Esophagus muscularis mucosa (tissue), 4 donors: ENCODE measurements around the gene AGO4. TPM values are rescaled to one million over a fixed set of nuclear protein-coding genes. Genes with fewer than 3 reads are reported as not detected.

ENCODE experiments used
- DNase-seq: peaks from one replicate; pipeline ENCODE4 v3.0.0-alpha.2; 2017; ENCODE audit errors: extremely low spot score
- H3K27ac ChIP-seq, 4 donors: fragments of 200-600 bp; sonication (generic); replicated peaks in 1 of 4; 1 replicate in 3 of 4; 2 replicates in 1 of 4; pipeline ENCODE4 v1.5.1; 2016 to 2019; ENCODE audit warnings: mild to moderate bottlenecking in 1 of 4
- H3K27me3 ChIP-seq, 4 donors: fragments of 200-600 bp; sonication (generic); one replicate each; pipeline versions ENCODE4 v1.5.1 to v1.6.0; 2016 to 2019
- H3K36me3 ChIP-seq, 4 donors: fragments of 200-600 bp; sonication (generic); one replicate each; pipeline ENCODE4 v1.5.1; 2016 to 2019
- H3K4me1 ChIP-seq, 4 donors: fragments of 200-600 bp; sonication (generic); one replicate each; pipeline ENCODE4 v1.5.1; 2016 to 2019
- H3K4me3 ChIP-seq, 4 donors: fragments of 200-600 bp; sonication (generic); 1 replicate in 2 of 4; 2 replicates in 2 of 4; pipeline ENCODE4 v1.5.1; 2016 to 2019; ENCODE audit warnings: mild to moderate bottlenecking in 4 of 4, moderate library complexity in 1 of 4
- H3K9me3 ChIP-seq, 4 donors: fragments of 200-600 bp; sonication (generic); 1 replicate in 3 of 4; 2 replicates in 1 of 4; pipeline ENCODE4 v1.5.1; 2016 to 2019
- EP300 ChIP-seq: sonication (generic); formaldehyde crosslinking; IDR thresholded peaks from one replicate; pipeline ENCODE4 v1.6.1; 2017; ENCODE audit warnings: antibody characterized with exemption
- POLR2A ChIP-seq: fragments of 450-650 bp; IDR thresholded peaks from one replicate; pipeline ENCODE4 v1.6.1; 2017; ENCODE audit warnings: antibody characterized with exemption, moderate library complexity, mild to moderate bottlenecking, low read depth
- POLR2AphosphoS5 ChIP-seq, 2 donors: sonication (generic); formaldehyde crosslinking; IDR thresholded peaks; one replicate each; pipeline ENCODE4 v1.6.1; 2017; ENCODE audit warnings: antibody characterized with exemption in 2 of 2
- WGBS: methylation state at CpG from one replicate; pipeline ENCODE4 v1.1.5; 2018; 5-methylcytosine and 5-hydroxymethylcytosine counted together
- intact Hi-C: fragments of 100-400 bp; cut with DNase I; formaldehyde crosslinking; loops from one replicate; pipeline ENCODE4 v1.15.1; 2023
- total RNA-seq, 4 donors: library from RNA; depleted of rRNA; stranded (reverse); fragments of >200 nt; gene quantifications; one replicate each; pipeline versions ENCODE4 v1.1.0 to v1.2.1, GENCODE V29; 2016
- TF ChIP-seq, protein P1 (sequence below), 3 experiments: fragments of 200-600 bp in 2 of 3; fragments of 450-650 bp in 1 of 3; sonication (generic) in 2 of 3; IDR thresholded peaks; one replicate each; pipeline ENCODE4 v1.5.1; 2017 to 2019; ENCODE audit warnings: antibody characterized with exemption in 3 of 3, mild to moderate bottlenecking in 2 of 3, moderate library complexity in 1 of 3

The AGO4 gene
- total RNA-seq, 4 donors from 2014 or later: 25.2 to 42.7 (median 33.0) TPM

DNA sequence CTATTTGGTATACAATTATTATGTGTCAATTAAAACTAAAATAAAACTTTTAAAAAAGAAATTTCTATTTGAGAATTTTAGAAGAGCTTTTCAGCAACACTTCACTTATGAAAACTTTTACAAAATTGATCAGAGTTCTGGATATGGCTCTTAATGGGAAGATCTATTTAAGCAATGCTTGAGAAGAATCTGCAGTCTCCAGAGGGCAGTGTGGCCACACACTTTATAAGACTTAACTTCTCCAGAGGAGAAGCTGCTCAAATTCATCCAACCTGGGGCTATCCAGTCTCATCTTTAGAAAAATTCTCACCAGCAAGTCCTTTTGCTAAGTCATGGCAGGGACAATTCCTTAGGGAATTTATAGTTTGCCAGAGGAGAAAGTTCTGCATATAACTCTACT is 50.0 kb downstream of the AGO4 start:
- Histone ChIP-seq H3K4me3 (no peak overlapping the region), H3K9me3 (no peaks in the 10 kb centered on the region), H3K27me3 (no peaks in the 10 kb centered on the region), H3K4me1 (no peaks in the 10 kb centered on the region), H3K36me3 (peaks cover 7 to 43% (median 36%) of the 10 kb centered on the region in 4 donors), H3K27ac (no peak overlapping the region)
- TF ChIP-seq POLR2AphosphoS5 (IDR thresholded peaks at IDR 0.05): no peak
- TF ChIP-seq, protein P1, sequence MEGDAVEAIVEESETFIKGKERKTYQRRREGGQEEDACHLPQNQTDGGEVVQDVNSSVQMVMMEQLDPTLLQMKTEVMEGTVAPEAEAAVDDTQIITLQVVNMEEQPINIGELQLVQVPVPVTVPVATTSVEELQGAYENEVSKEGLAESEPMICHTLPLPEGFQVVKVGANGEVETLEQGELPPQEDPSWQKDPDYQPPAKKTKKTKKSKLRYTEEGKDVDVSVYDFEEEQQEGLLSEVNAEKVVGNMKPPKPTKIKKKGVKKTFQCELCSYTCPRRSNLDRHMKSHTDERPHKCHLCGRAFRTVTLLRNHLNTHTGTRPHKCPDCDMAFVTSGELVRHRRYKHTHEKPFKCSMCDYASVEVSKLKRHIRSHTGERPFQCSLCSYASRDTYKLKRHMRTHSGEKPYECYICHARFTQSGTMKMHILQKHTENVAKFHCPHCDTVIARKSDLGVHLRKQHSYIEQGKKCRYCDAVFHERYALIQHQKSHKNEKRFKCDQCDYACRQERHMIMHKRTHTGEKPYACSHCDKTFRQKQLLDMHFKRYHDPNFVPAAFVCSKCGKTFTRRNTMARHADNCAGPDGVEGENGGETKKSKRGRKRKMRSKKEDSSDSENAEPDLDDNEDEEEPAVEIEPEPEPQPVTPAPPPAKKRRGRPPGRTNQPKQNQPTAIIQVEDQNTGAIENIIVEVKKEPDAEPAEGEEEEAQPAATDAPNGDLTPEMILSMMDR (IDR thresholded peaks at IDR 0.05): no peak
- TF ChIP-seq EP300: no peak
- TF ChIP-seq POLR2A: no peak
- DNase-seq: no peak
- intact Hi-C loops: no loop called here

DNA sequence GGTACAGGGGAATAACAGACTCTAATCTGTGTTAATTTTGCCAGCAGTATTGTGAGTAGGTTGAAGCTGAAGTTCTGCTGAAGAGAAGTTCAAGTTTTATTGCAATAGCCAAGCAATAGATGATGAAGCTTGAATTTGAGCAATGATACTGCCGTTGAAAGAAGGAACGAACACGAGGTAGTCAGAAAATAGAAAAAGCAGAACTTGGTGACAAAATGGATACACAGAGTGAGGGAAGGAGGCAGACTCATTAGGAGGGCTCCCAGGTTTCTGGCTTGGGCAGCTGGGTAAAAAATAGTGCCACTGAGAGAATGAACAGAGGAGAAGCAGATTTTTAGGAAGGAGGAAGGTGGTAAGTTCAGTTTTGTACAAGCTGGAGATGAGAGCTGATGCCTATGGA is 52.9 kb downstream of the AGO4 start:
- Histone ChIP-seq H3K27me3 (no peaks in the 10 kb centered on the region), H3K9me3 (no peaks in the 10 kb centered on the region), H3K4me1 (peaks cover 7 to 20% (median 14%) of the 10 kb centered on the region in 4 donors), H3K4me3 (no peak overlapping the region), H3K36me3 (peaks cover 0 to 17% (median 11%) of the 10 kb centered on the region in 4 donors), H3K27ac (no peak overlapping the region)
- TF ChIP-seq POLR2AphosphoS5 (IDR thresholded peaks at IDR 0.05): no peak
- no peak for TF ChIP-seq EP300
- TF ChIP-seq, protein P1 (IDR thresholded peaks at IDR 0.05): no peak
- no peak for TF ChIP-seq POLR2A
- 79% methylated on average over 3 of the region's 3 CpGs for WGBS
- intact Hi-C loops: no loop called here
- DNase-seq: no peak

DNA sequence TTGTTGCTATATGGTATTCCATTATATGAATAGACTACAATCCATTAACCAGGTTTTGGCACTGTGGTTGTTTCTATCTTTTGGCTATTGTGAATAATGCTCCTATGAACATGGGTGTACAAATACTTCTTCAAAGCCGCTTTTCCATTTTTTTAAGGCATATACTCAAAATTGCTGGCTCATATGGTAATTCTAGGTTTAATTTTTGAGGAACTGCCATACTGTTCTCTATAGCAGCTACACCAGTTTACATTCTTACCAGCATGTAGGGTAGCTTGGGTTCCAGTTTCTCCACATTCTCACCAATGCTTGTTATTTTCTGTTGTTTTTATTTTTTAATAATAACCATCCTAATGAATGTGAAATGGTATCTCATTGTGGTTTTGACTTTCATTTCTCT is 55.3 kb downstream of the AGO4 start:
- H3K4me3 ChIP-seq: no peak overlapping the region
- peaks cover 0 to 4% (median 0%) of the 10 kb centered on the region in 4 donors for H3K36me3 ChIP-seq
- H3K9me3 ChIP-seq: no peaks in the 10 kb centered on the region

DNA sequence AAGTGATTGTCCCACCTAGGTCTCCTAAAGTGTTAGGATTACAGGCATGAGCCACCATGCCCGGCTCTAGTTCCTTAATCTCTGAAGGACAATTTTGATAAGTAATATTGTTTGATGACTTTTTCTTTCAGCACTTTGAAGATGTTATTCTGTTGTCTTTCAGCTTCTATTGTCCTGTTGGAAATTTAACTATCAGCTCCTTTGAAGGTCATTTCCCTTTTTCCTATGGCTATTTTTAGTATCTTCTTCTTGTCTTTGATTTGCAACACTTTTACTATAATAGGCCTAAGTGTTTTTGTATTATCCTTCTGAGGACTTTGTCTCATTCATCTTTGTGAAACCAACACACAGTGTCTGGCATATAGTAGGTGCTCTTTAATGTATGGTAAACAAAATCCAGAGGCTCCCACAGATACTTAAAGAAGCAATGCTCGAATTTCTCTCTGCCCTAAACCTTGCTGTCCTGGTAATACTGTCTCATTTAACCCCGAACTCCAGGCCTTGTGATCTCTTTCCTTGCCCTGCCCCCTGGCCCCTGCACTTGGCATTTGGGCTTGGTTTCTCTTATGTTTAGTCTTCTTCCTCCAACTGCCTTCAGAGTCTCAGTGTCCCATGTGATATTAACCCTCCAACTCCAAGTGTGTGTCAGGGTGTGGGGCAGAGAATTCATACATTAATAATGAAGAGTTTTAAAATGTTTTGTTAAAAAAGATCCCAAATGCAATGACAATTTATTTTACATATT is 56.2 kb downstream of the AGO4 start:
- no peak for DNase-seq
- intact Hi-C loops: no loop called here
- no peak overlapping the region for H3K4me3 ChIP-seq
- no peaks in the 10 kb centered on the region for H3K27me3 ChIP-seq
- H3K9me3 ChIP-seq: no peaks in the 10 kb centered on the region
- peaks cover 7 to 20% (median 14%) of the 10 kb centered on the region in 4 donors for H3K4me1 ChIP-seq
- H3K27ac ChIP-seq: no peak overlapping the region
- no peak for TF ChIP-seq EP300
- TF ChIP-seq, protein P1 (IDR thresholded peaks at IDR 0.05): no peak
- no peak for TF ChIP-seq POLR2A
- no peak for TF ChIP-seq POLR2AphosphoS5 (IDR thresholded peaks at IDR 0.05)
- peaks cover 0 to 4% (median 0%) of the 10 kb centered on the region in 4 donors for H3K36me3 ChIP-seq
- 38% methylated on average over 3 of the region's 3 CpGs for WGBS

More for the DNA sequence above, 55.3 kb downstream of the AGO4 start:
- DNase-seq: no peak
- TF ChIP-seq POLR2AphosphoS5 (IDR thresholded peaks at IDR 0.05) (no peak), EP300 (no peak), POLR2A (no peak)
- TF ChIP-seq, protein P1 (IDR thresholded peaks at IDR 0.05): no peak
- WGBS: 93% methylated on average over 1 of the region's 1 CpG
- Histone ChIP-seq H3K4me1 (peaks cover 7 to 20% (median 14%) of the 10 kb centered on the region in 4 donors), H3K27ac (no peak overlapping the region), H3K27me3 (no peaks in the 10 kb centered on the region)
- intact Hi-C loops: no loop called here
